Suprapubic skin (tissue), 4 donors: Measurements from ENCODE around the gene NEK10. TPM values are rescaled to one million over a fixed set of nuclear protein-coding genes. Genes with fewer than 3 reads are reported as not detected.

ENCODE experiments used
- DNase-seq, 2 donors: peaks; one replicate each; pipeline ENCODE4 v3.0.0-alpha.2; 2019; ENCODE audit warnings: low spot score in 2 of 2
- H3K27ac ChIP-seq: fragments of 200-600 bp; sonication (generic); one replicate; pipeline ENCODE4 v1.5.1; 2019
- H3K27me3 ChIP-seq: fragments of 200-600 bp; sonication (generic); one replicate; pipeline ENCODE4 v1.5.1; 2019
- H3K36me3 ChIP-seq: fragments of 200-600 bp; sonication (generic); one replicate; pipeline ENCODE4 v1.5.1; 2019
- H3K4me1 ChIP-seq: fragments of 200-600 bp; sonication (generic); one replicate; pipeline ENCODE4 v1.5.1; 2019
- H3K4me3 ChIP-seq: fragments of 200-600 bp; sonication (generic); one replicate; pipeline ENCODE4 v1.5.1; 2019; ENCODE audit warnings: mild to moderate bottlenecking
- H3K9me3 ChIP-seq: fragments of 200-600 bp; sonication (generic); one replicate; pipeline ENCODE4 v1.5.1; 2019
- CTCF ChIP-seq, 2 donors: fragments of 200-600 bp in 1 of 2; fragments of 450-650 bp in 1 of 2; sonication (generic) in 1 of 2; IDR thresholded peaks; one replicate each; pipeline ENCODE4 v1.5.1; 2016 to 2019; ENCODE audit warnings: antibody characterized with exemption in 2 of 2, mild to moderate bottlenecking in 1 of 2, moderate library complexity in 1 of 2
- EP300 ChIP-seq: sonication (generic); formaldehyde crosslinking; IDR thresholded peaks from one replicate; pipeline ENCODE4 v1.6.1; 2017; ENCODE audit warnings: antibody characterized with exemption
- POLR2A ChIP-seq, 2 donors: fragments of 450-650 bp; IDR thresholded peaks; one replicate each; pipeline ENCODE4 v1.6.1; 2017; ENCODE audit warnings: antibody characterized with exemption in 2 of 2, mild to moderate bottlenecking in 2 of 2, moderate library complexity in 2 of 2
- POLR2AphosphoS5 ChIP-seq, 3 donors: sonication (generic); formaldehyde crosslinking; IDR thresholded peaks; one replicate each; pipeline ENCODE4 v1.6.1; 2017; ENCODE audit warnings: antibody characterized with exemption in 3 of 3
- WGBS: methylation state at CpG from one replicate; pipeline ENCODE4 v1.1.5; 2018; 5-methylcytosine and 5-hydroxymethylcytosine counted together
- total RNA-seq, 4 donors: library from RNA; depleted of rRNA; stranded (reverse); fragments of >200 nt; gene quantifications; one replicate each; pipeline ENCODE4 v1.1.0, GENCODE V29; 2016

The NEK10 gene
- total RNA-seq, 4 donors from 2014 or later, result 2.4 to 3.4 (median 3.0) TPM; not detected in 1

GRCh38 chr3:27357665-27358258, 11.4 kb downstream of the NEK10 start:
- no peaks in the 10 kb centered on the region for H3K27me3 ChIP-seq
- TF ChIP-seq POLR2A (IDR thresholded peaks at IDR 0.05) (no peak), CTCF (IDR thresholded peaks at IDR 0.05) (peak; percentile 6 to 40), EP300 (no peak), POLR2AphosphoS5 (IDR thresholded peaks at IDR 0.05) (no peak)
- no peak overlapping the region for H3K27ac ChIP-seq
- H3K4me3 ChIP-seq, result no peak overlapping the region
- 43% methylated on average over 1 of the region's 1 CpG for WGBS
- no peaks in the 10 kb centered on the region for H3K36me3 ChIP-seq
- no peaks in the 10 kb centered on the region for H3K9me3 ChIP-seq
- no peak for DNase-seq
- H3K4me1 ChIP-seq, result peaks cover 28% of the 10 kb centered on the region

DNA sequence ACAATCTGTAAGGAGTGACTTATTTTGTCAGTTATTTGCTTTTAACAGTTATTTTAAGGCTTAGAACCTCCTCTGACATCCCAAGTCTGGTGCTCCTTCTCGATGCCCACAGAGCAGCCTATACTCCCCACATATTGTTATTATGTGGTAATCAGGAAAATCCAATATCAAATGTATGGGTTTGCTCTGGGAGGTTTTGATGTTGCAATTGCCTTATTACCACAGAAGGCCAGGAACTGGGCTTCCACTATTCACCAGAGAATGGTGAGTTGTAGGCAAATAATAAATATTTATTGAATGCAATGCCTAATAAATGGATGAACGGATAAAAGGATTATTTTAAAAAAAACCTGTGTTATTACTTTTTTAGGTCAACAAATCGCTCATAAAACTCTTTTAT, 12.2 kb downstream of the NEK10 start:
- WGBS, result 81% methylated on average over 3 of the region's 3 CpGs
- DNase-seq, result no peak

DNA sequence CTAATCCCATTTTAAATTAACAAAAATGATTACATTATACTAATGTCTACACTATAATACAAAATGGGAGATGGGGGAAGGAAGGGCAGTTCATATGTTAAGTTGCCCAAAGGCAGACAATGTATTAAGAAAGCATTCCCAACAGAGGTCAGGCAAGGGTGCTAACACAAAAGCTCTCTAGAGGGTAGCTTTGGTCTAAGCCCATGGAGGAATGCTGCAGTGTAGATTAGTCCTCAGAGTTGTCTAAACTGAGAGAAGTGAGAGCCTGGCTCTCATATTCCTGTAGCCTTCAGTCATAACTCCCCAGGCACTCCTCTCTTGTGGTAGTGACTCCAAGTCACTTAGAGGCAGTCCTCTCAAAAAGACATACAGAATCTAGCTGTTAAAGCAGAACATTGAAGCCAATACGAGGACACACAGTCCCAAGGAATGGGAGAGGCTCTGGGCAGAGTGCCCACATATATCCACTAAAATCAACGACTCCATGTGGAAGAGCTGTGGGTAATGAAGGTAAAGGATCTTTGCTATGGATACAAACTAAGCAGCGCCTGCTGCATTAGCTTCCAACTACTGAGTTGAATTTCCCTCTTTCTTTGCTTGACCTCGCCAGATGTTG, 14.5 kb downstream of the NEK10 start:
- peaks cover 20% of the 10 kb centered on the region for H3K4me1 ChIP-seq
- no peak overlapping the region for H3K4me3 ChIP-seq
- DNase-seq, result no peak
- 79% methylated on average over 4 of the region's 4 CpGs for WGBS
- no peaks in the 10 kb centered on the region for H3K9me3 ChIP-seq
- no peaks in the 10 kb centered on the region for H3K27me3 ChIP-seq
- TF ChIP-seq EP300 (no peak), POLR2AphosphoS5 (IDR thresholded peaks at IDR 0.05) (no peak), POLR2A (IDR thresholded peaks at IDR 0.05) (no peak), CTCF (IDR thresholded peaks at IDR 0.05) (no peak)
- no peaks in the 10 kb centered on the region for H3K36me3 ChIP-seq
- no peak overlapping the region for H3K27ac ChIP-seq

More for the DNA sequence above, 12.2 kb downstream of the NEK10 start:
- TF ChIP-seq POLR2A (IDR thresholded peaks at IDR 0.05), result no peak
- no peak for TF ChIP-seq EP300
- TF ChIP-seq CTCF (IDR thresholded peaks at IDR 0.05), result no peak
- TF ChIP-seq POLR2AphosphoS5 (IDR thresholded peaks at IDR 0.05), result no peak
- Histone ChIP-seq H3K4me1 (peaks cover 28% of the 10 kb centered on the region), H3K36me3 (no peaks in the 10 kb centered on the region), H3K27me3 (no peaks in the 10 kb centered on the region), H3K9me3 (no peaks in the 10 kb centered on the region), H3K4me3 (no peak overlapping the region), H3K27ac (no peak overlapping the region)

DNA sequence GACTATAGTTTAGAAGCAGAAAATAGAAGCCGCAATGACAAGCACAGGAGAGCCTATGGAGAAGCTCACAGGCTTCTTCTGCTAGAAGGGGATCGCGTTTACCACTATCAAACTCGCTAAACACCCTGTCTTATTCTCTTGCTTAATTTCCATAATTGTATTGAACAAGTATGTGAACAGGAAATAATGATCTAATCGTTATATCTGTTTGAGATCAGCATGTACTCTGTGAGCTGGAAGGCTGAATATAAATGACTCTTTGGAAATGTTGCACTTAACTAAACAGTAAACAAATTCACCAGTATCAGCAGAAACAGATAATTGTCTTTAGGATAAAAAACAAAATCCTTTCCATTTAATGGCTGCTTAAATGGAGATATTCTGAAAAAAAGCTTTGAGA, 15.0 kb downstream of the NEK10 start:
- DNase-seq, result no peak
- H3K27me3 ChIP-seq, result no peaks in the 10 kb centered on the region
- H3K4me3 ChIP-seq, result no peak overlapping the region
- peaks cover 20% of the 10 kb centered on the region for H3K4me1 ChIP-seq
- WGBS, result 48% methylated on average over 5 of the region's 5 CpGs
- no peaks in the 10 kb centered on the region for H3K36me3 ChIP-seq
- H3K9me3 ChIP-seq, result no peaks in the 10 kb centered on the region
- TF ChIP-seq CTCF (IDR thresholded peaks at IDR 0.05) (no peak), POLR2A (IDR thresholded peaks at IDR 0.05) (no peak), EP300 (no peak), POLR2AphosphoS5 (IDR thresholded peaks at IDR 0.05) (no peak)
- H3K27ac ChIP-seq, result no peak overlapping the region

DNA sequence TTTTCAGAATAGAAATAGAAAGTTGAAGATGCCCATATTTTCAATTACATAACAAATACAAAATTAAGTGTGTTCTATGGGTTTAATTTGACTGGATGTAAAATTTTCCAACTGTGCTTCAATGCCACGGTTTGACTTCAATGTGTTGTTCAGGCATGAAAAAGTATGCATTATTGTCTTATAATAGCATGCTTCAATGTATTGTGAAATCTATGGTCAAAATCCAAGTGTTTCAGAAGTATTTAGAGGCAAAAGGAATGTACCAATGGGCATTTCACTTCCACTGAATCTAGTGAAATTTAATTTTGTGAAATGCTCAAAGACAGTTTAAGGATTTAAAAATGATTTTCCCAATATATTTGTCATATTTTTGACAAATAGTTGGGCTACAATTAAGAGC, 16.0 kb downstream of the NEK10 start:
- H3K27me3 ChIP-seq, result no peaks in the 10 kb centered on the region
- 33% methylated on average over 1 of the region's 1 CpG for WGBS
- no peaks in the 10 kb centered on the region for H3K9me3 ChIP-seq
- no peak for DNase-seq
- no peak overlapping the region for H3K27ac ChIP-seq
- H3K4me3 ChIP-seq, result no peak overlapping the region
- H3K36me3 ChIP-seq, result no peaks in the 10 kb centered on the region
- peaks cover 20% of the 10 kb centered on the region for H3K4me1 ChIP-seq
- TF ChIP-seq EP300, result no peak
- TF ChIP-seq POLR2A (IDR thresholded peaks at IDR 0.05), result no peak
- no peak for TF ChIP-seq POLR2AphosphoS5 (IDR thresholded peaks at IDR 0.05)
